ENCODE measurements around the gene TGFB1I1.

TGFB1I1 gene

GRCh38 chr16:31472709-31473203 lies 804 bp downstream of the TGFB1I1 start:
- TF ChIP-seq, protein P1, sequence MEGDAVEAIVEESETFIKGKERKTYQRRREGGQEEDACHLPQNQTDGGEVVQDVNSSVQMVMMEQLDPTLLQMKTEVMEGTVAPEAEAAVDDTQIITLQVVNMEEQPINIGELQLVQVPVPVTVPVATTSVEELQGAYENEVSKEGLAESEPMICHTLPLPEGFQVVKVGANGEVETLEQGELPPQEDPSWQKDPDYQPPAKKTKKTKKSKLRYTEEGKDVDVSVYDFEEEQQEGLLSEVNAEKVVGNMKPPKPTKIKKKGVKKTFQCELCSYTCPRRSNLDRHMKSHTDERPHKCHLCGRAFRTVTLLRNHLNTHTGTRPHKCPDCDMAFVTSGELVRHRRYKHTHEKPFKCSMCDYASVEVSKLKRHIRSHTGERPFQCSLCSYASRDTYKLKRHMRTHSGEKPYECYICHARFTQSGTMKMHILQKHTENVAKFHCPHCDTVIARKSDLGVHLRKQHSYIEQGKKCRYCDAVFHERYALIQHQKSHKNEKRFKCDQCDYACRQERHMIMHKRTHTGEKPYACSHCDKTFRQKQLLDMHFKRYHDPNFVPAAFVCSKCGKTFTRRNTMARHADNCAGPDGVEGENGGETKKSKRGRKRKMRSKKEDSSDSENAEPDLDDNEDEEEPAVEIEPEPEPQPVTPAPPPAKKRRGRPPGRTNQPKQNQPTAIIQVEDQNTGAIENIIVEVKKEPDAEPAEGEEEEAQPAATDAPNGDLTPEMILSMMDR (IDR thresholded peaks at IDR 0.05; ENCODE audit: insufficient read depth, low read length, poor library complexity, severe bottlenecking) = no peak
- DNase-seq (ENCODE audit: extremely low read depth, insufficient read length) = no peak
- peaks cover 2% of the 10 kb centered on the region; the same call in 1 of the 2 replicates for H3K27me3 ChIP-seq (replicated peaks; ENCODE audit: control insufficient read depth, insufficient read depth, low read length)
- no peak overlapping the region for H3K4me3 ChIP-seq (replicated peaks; ENCODE audit: low read depth, low read length)
- no peaks in the 10 kb centered on the region for H3K36me3 ChIP-seq (ENCODE audit: control insufficient read depth, insufficient read depth, low read length)

DNA sequence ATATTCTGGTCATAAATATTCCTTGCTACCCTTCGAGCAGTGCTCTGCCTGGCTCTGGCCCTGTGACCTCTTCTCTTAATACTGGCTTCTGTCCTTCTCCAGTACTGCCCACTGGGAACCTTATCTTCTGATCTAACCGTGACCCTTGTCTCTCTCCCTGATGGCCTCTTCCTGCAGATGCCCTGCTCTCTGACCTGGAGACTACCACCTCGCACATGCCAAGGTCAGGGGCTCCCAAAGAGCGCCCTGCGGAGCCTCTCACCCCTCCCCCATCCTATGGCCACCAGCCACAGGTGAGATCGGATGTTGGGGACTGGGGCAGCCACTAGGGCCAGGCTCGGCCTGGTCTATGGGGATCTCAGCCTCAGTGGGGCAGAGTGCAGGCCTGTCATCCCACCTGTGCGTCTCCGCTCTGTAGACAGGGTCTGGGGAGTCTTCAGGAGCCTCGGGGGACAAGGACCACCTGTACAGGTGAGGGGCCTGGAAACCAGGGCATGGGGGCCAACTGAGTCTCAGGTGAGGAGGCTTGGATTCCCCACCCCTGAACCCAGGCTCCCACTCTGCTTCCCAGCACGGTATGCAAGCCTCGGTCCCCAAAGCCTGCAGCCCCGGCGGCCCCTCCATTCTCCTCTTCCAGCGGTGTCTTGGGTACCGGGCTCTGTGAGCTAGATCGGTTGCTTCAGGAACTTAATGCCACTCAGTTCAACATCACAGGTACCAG lies 1.5 kb downstream of the TGFB1I1 start:
- Histone ChIP-seq H3K27me3 (replicated peaks; ENCODE audit: control insufficient read depth, insufficient read depth, low read length) (peaks cover 2% of the 10 kb centered on the region; the same call in 1 of the 2 replicates), H3K36me3 (ENCODE audit: control insufficient read depth, insufficient read depth, low read length) (no peaks in the 10 kb centered on the region), H3K4me3 (replicated peaks; ENCODE audit: low read depth, low read length) (no peak overlapping the region)
- TF ChIP-seq, protein P1 (IDR thresholded peaks at IDR 0.05; ENCODE audit: insufficient read depth, low read length, poor library complexity, severe bottlenecking) = no peak
- no peak for DNase-seq (ENCODE audit: extremely low read depth, insufficient read length)

GRCh38 chr16:31474173-31474714 lies 2.3 kb downstream of the TGFB1I1 start:
- no peak for DNase-seq (ENCODE audit: extremely low read depth, insufficient read length)
- TF ChIP-seq, protein P1 (IDR thresholded peaks at IDR 0.05; ENCODE audit: insufficient read depth, low read length, poor library complexity, severe bottlenecking) = no peak
- Histone ChIP-seq H3K36me3 (ENCODE audit: control insufficient read depth, insufficient read depth, low read length) (no peaks in the 10 kb centered on the region), H3K27me3 (replicated peaks; ENCODE audit: control insufficient read depth, insufficient read depth, low read length) (peaks cover 2% of the 10 kb centered on the region), H3K4me3 (replicated peaks; ENCODE audit: low read depth, low read length) (no peak overlapping the region)

GRCh38 chr16:31474773-31475738 lies 3.1 kb downstream of the TGFB1I1 start:
- peaks cover 2% of the 10 kb centered on the region for H3K27me3 ChIP-seq (replicated peaks; ENCODE audit: control insufficient read depth, insufficient read depth, low read length)

GRCh38 chr16:31475946-31476302 lies 4.0 kb downstream of the TGFB1I1 start:
- Histone ChIP-seq H3K4me3 (replicated peaks; ENCODE audit: low read depth, low read length) (no peak overlapping the region), H3K36me3 (ENCODE audit: control insufficient read depth, insufficient read depth, low read length) (no peaks in the 10 kb centered on the region), H3K27me3 (replicated peaks; ENCODE audit: control insufficient read depth, insufficient read depth, low read length) (peaks cover 2% of the 10 kb centered on the region)
- DNase-seq (ENCODE audit: extremely low read depth, insufficient read length) = no peak
- TF ChIP-seq, protein P1 (IDR thresholded peaks at IDR 0.05; ENCODE audit: insufficient read depth, low read length, poor library complexity, severe bottlenecking) = no peak

More at GRCh38 chr16:31474773-31475738, 3.1 kb downstream of the TGFB1I1 start:
- no peaks in the 10 kb centered on the region for H3K36me3 ChIP-seq (ENCODE audit: control insufficient read depth, insufficient read depth, low read length)
- TF ChIP-seq, protein P1 (IDR thresholded peaks at IDR 0.05; ENCODE audit: insufficient read depth, low read length, poor library complexity, severe bottlenecking) = no peak
- no peak for DNase-seq (ENCODE audit: extremely low read depth, insufficient read length)
- no peak overlapping the region for H3K4me3 ChIP-seq (replicated peaks; ENCODE audit: low read depth, low read length)

Measured in GM06990 (cell line).